ENCODE measurements around the gene LCN10. TPM values are rescaled to one million over a fixed set of nuclear protein-coding genes. Genes with fewer than 3 reads are reported as not detected.
"Not testable (repeated sequence)": the region's sequence is repeated elsewhere in the genome, so short reads cannot be mapped to it uniquely, and the experiment has no call there.

The LCN10 gene
- total RNA-seq, 2 donors from 2014 or later = 0.90 TPM; not detected in 1

DNA sequence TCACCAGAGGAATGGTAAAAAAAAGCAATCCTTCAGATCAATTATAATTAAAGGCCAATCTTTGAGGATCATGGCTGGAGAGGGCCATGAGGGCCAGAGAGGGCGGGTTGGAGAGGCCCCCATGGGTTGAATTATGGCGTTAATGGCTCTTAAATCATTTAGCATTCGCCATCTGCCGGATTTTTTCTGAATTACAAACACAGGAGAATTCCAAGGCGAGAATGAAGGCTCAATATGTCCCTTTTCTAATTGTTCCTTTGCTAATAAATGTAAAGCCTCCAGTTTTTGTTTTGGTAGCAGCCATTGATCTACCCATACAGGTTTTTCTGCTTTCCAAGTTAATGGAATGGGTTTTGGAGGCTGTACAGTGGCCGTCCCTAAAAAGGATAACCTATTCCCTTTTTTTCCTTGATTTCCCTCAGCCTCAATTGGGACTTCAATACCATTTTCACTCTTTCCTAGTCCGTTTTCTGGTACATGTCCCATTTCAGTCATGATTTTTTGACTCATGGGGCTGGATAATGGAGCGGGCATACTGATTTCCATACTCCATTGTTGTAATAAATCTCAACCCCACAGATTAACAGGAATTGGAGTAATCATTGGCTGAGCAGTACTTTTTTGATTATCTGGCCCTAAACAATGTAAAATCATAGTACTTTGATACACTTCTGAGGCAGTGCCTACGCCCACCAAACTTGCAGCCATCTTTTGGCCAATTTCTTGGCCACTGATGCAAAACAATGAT, 41.7 kb upstream of the LCN10 start:
- Mint-ChIP-seq H3K27me3 (peaks cover 26% of the 10 kb centered on the region), H3K36me3 (ENCODE audit: low read depth) (no peaks in the 10 kb centered on the region), H3K27ac (no peak overlapping the region), H3K4me3 (no peak overlapping the region), H3K4me1 (peaks cover 25% of the 10 kb centered on the region)
- DNase-seq (no peak), ATAC-seq (no peak)
- H3K9me3 ChIP-seq (ENCODE audit: control insufficient read depth, low read length, poor library complexity, severe bottlenecking) = no peaks in the 10 kb centered on the region

- no peak for ATAC-seq
These were observed 39.7 kb upstream of the LCN10 start for GRCh38 chr9:136782452-136782851.

DNA sequence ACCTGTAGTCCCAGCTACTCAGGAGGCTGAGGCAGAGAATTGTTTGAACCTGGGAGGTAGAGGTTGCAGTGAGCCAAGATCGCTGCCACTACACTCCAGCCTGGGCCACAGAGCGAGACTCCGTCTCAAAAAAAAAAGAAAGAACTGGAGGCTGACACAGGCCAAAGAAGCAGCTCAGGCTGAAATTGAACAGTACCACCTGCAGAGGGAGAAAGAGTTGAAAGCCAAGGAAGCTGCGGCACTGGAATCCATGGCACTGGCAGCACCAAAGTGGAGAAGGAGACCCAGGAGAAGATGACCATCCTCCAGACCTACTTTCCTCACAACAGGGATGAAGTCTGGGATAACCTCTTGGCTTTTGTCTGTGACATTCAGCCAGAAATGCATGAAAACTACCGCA, 37.1 kb upstream of the LCN10 start:
- peaks cover 51% of the 10 kb centered on the region for H3K27me3 Mint-ChIP-seq
- H3K4me3 Mint-ChIP-seq = no peak overlapping the region
- peaks cover 7% of the 10 kb centered on the region for H3K36me3 Mint-ChIP-seq (ENCODE audit: low read depth)

More at GRCh38 chr9:136782452-136782851, 39.7 kb upstream of the LCN10 start:
- peaks cover 16% of the 10 kb centered on the region for H3K4me1 Mint-ChIP-seq
- H3K4me3 Mint-ChIP-seq = no peak overlapping the region
- H3K36me3 Mint-ChIP-seq (ENCODE audit: low read depth) = peaks cover 7% of the 10 kb centered on the region
- no peak for DNase-seq
- no peak overlapping the region for H3K27ac Mint-ChIP-seq
- peaks cover 44% of the 10 kb centered on the region for H3K27me3 Mint-ChIP-seq
- no peaks in the 10 kb centered on the region for H3K9me3 ChIP-seq (ENCODE audit: control insufficient read depth, low read length, poor library complexity, severe bottlenecking)

DNA sequence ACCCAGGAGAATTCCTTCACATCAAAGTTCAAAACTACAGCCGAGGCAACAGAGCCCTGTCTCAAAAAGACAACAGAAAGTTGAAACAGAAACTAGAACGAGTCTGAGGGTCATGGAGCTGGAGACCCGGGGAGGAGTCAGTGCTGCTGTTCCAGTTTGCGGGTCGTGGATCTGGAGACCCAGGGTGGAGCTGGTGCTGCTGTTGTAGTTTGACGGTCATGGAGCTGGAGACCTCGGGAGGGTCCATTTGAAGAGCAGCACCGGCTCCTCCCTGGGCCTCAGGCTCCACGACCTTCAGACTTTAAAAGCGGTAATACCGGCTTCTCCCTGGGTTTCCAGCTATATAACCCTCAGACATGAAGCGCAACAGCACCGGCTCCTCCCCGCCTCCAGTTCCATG, 34.6 kb upstream of the LCN10 start:
- no peaks in the 10 kb centered on the region for H3K9me3 ChIP-seq (ENCODE audit: control insufficient read depth, low read length, poor library complexity, severe bottlenecking)
- DNase-seq = no peak
- H3K4me3 Mint-ChIP-seq = no peak overlapping the region
- ATAC-seq = no peak
- peaks cover 48% of the 10 kb centered on the region for H3K27me3 Mint-ChIP-seq
- H3K36me3 Mint-ChIP-seq (ENCODE audit: low read depth) = peaks cover 7% of the 10 kb centered on the region
- H3K27ac Mint-ChIP-seq = no peak overlapping the region
- peaks cover 12% of the 10 kb centered on the region for H3K4me1 Mint-ChIP-seq

More for the DNA sequence above, 37.1 kb upstream of the LCN10 start:
- no peak for ATAC-seq
- no peak for DNase-seq
- H3K27ac Mint-ChIP-seq = no peak overlapping the region
- no peaks in the 10 kb centered on the region for H3K9me3 ChIP-seq (ENCODE audit: control insufficient read depth, low read length, poor library complexity, severe bottlenecking)
- H3K4me1 Mint-ChIP-seq = peaks cover 10% of the 10 kb centered on the region

GRCh38 chr9:136776947-136777346, 34.2 kb upstream of the LCN10 start:
- DNase-seq (no peak), ATAC-seq (no peak)
- H3K27me3 Mint-ChIP-seq = peaks cover 48% of the 10 kb centered on the region
- no peak overlapping the region for H3K27ac Mint-ChIP-seq
- H3K9me3 ChIP-seq (ENCODE audit: control insufficient read depth, low read length, poor library complexity, severe bottlenecking) = no peaks in the 10 kb centered on the region
- H3K36me3 Mint-ChIP-seq (ENCODE audit: low read depth) = peaks cover 7% of the 10 kb centered on the region
- H3K4me3 Mint-ChIP-seq = no peak overlapping the region
- H3K4me1 Mint-ChIP-seq = peaks cover 12% of the 10 kb centered on the region

DNA sequence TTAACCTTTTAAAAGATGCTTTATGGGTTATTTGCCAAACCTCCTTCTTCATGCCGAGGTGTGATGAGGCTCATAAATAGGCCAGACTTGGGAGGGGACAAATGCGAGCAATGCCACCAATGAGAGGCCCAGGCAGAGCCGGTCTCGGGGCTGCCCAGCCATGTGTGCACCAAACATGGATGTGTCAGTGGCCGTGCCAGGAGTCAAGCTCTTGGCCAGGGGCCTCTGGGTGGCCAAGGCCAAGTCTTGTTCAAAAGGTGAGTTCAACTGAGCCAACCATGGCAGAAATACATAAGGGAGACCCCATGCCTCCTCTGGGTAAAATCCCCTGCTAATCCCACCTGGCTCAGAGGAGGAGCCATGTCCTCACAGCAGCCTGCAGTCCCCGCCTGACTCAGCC, 32.5 kb upstream of the LCN10 start:
- DNase-seq = no peak
- Mint-ChIP-seq H3K36me3 (ENCODE audit: low read depth) (peaks cover 7% of the 10 kb centered on the region), H3K27me3 (peaks cover 40% of the 10 kb centered on the region), H3K4me1 (peaks cover 12% of the 10 kb centered on the region), H3K27ac (no peak overlapping the region), H3K4me3 (no peak overlapping the region)
- no peak for ATAC-seq
- no peaks in the 10 kb centered on the region for H3K9me3 ChIP-seq (ENCODE audit: control insufficient read depth, low read length, poor library complexity, severe bottlenecking)

DNA sequence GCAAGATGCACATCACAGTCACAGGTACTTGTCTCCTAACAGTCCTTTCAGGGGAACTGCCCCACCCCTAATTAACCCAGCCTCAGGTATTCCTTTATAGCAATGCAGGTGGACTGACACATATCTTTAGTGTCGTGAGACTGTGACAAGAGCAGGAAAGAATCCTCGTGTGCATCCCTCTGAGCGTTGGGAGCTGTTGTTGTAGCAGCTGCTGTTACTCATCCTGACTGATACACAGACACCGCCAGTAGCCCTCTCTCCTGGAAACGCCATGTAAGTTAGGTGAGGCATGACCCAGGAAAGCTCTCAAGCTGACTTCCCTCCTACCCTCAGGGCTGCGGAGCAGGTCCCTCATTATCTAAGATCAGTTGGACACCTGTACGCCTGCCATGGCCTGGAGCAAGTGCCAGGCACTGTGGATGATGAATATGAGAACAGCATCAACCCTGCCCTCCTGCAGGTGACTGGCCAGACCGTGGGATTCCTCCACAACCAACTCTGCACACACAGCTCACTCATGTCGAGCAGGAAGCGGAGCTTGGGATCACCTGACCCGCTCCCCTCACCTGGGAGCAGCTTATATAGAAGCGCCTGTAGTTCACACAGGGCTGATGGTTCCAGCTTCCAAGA, 31.8 kb upstream of the LCN10 start:
- Mint-ChIP-seq H3K27me3 (peaks cover 33% of the 10 kb centered on the region), H3K4me3 (no peak overlapping the region), H3K27ac (no peak overlapping the region), H3K36me3 (ENCODE audit: low read depth) (peaks cover 7% of the 10 kb centered on the region), H3K4me1 (peaks cover 13% of the 10 kb centered on the region)
- no peak for ATAC-seq
- DNase-seq = no peak
- H3K9me3 ChIP-seq (ENCODE audit: control insufficient read depth, low read length, poor library complexity, severe bottlenecking) = no peaks in the 10 kb centered on the region

- H3K4me3 Mint-ChIP-seq = no peak overlapping the region
- H3K4me1 Mint-ChIP-seq = peaks cover 13% of the 10 kb centered on the region
- no peaks in the 10 kb centered on the region for H3K9me3 ChIP-seq (ENCODE audit: control insufficient read depth, low read length, poor library complexity, severe bottlenecking)
- peaks cover 2% of the 10 kb centered on the region for H3K36me3 Mint-ChIP-seq (ENCODE audit: low read depth)
- no peak overlapping the region for H3K27ac Mint-ChIP-seq
- DNase-seq = no peak
- peaks cover 23% of the 10 kb centered on the region for H3K27me3 Mint-ChIP-seq
- ATAC-seq = peak; percentile 61
These were observed 30.8 kb upstream of the LCN10 start for GRCh38 chr9:136773386-136774044.

GRCh38 chr9:136771907-136772415, 29.2 kb upstream of the LCN10 start:
- H3K36me3 Mint-ChIP-seq (ENCODE audit: low read depth) = no peaks in the 10 kb centered on the region
- H3K4me3 Mint-ChIP-seq = no peak overlapping the region

GRCh38 chr9:136769710-136770191, 27.0 kb upstream of the LCN10 start:
- Mint-ChIP-seq H3K27ac (no peak overlapping the region), H3K4me1 (peaks cover 19% of the 10 kb centered on the region), H3K27me3 (peaks cover 13% of the 10 kb centered on the region), H3K4me3 (no peak overlapping the region), H3K36me3 (ENCODE audit: low read depth) (no peaks in the 10 kb centered on the region)
- H3K9me3 ChIP-seq (ENCODE audit: control insufficient read depth, low read length, poor library complexity, severe bottlenecking) = no peaks in the 10 kb centered on the region
- DNase-seq (peak in 2 of 3 donors; percentile 31 to 45), ATAC-seq (peak; percentile 77)

More at GRCh38 chr9:136771907-136772415, 29.2 kb upstream of the LCN10 start:
- Mint-ChIP-seq H3K4me1 (peaks cover 10% of the 10 kb centered on the region), H3K27ac (peak overlapping the region; percentile 51), H3K27me3 (peaks cover 18% of the 10 kb centered on the region)
- no peaks in the 10 kb centered on the region for H3K9me3 ChIP-seq (ENCODE audit: control insufficient read depth, low read length, poor library complexity, severe bottlenecking)
- DNase-seq (no peak), ATAC-seq (no peak)

DNA sequence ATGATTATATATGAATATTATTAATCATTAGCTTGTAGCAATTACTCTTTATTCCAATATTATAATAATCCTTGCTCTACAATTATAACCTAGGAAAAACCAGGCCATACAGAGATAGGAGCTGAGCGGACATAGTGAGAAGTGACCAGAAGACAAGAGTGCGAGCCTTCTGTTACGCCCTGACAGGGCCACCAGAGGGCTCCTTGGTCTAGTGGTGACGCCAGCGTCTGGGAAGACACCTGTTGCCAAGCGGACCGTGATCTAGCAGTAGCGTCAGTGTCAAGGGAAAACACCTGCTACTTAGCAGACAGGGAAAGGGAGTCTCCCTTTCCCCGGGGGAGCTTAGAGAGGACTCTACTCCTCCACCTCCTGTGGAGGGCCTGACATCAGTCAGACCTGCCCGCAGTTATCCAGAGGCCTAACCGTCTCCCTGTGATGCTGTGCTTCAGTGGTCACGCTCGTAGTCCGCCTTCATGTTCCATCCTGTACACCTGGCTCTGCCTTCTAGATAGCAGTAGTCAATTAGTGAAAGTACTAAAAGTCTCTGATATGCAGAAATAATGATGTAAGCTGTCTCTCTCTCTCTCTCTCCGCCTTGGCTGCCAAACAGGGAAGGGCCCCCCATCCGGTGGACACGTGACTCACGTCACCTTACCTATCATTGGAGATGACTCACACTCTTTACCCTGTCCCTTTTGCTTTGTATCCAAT, 23.8 kb upstream of the LCN10 start:
- ATAC-seq (peak; percentile 55), DNase-seq (peak; percentile 33 to 47 (median 37))
- Mint-ChIP-seq H3K4me1 (peaks cover 16% of the 10 kb centered on the region), H3K27ac (peak overlapping the region; percentile 96), H3K4me3 (peak overlapping the region; percentile 82), H3K27me3 (peaks cover 13% of the 10 kb centered on the region)
- H3K9me3 ChIP-seq (ENCODE audit: control insufficient read depth, low read length, poor library complexity, severe bottlenecking); H3K36me3 Mint-ChIP-seq (ENCODE audit: low read depth): not testable (repeated sequence)

DNA sequence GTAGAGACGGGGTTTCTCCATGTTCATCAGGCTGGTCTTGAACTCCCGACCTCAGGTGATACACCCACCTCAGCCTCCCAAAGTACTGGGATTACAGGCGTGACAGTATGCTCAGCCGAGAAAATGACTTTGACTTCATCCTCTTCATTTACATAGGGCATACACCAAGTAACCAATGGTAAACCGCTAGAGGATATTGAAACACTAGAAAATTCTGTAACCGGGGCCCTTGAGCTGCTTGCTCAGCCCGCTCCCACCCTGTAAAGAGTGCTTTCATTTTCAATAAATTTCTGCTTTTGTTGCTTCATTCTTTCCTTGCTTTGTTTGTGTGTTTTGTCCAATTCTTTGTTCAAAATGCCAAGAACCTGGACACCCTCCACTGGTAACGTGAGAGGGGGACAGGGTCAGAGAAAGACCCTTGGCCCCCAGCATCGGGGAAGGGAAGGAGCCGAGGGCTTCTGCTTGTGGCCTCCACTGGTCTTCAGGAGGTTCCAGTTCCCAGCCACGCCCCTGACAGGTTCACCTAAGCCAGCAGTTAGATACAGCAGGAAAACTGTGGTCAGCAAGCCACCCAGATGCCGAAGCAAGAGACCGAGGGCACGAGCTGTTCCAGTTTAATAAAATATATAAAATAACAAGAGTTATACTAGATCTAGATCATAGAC, 23.1 kb upstream of the LCN10 start:
- ATAC-seq = peak; percentile 41
- not testable (repeated sequence) for H3K36me3 Mint-ChIP-seq (ENCODE audit: low read depth); H3K9me3 ChIP-seq (ENCODE audit: control insufficient read depth, low read length, poor library complexity, severe bottlenecking); DNase-seq
- peak overlapping the region; percentile 43 for H3K4me3 Mint-ChIP-seq
- H3K4me1 Mint-ChIP-seq = peaks cover 16% of the 10 kb centered on the region
- H3K27ac Mint-ChIP-seq = peak overlapping the region; percentile 54
- peaks cover 13% of the 10 kb centered on the region for H3K27me3 Mint-ChIP-seq

All from T-helper 17 cell (primary cell).